ENCODE data around the gene CDH8.
"Not testable (repeated sequence)": the region's sequence is repeated elsewhere in the genome, so short reads cannot be mapped to it uniquely, and the experiment has no call there.

CDH8 gene

GRCh38 chr16:61936522-61936921 is 99.7 kb downstream of the CDH8 start:
- Histone ChIP-seq H3K27me3 (no peaks in the 10 kb centered on the region), H3K9me3 (no peaks in the 10 kb centered on the region), H3K4me3 (no peak overlapping the region), H3K36me3 (no peaks in the 10 kb centered on the region), H3K27ac (no peak overlapping the region), H3K4me1 (no peaks in the 10 kb centered on the region)
- no peak for DNase-seq
- intact Hi-C loops (cut with DNase I; ENCODE audit: low total_unique reads), result no loop called here
- no peak for TF ChIP-seq CTCF (IDR thresholded peaks at IDR 0.05)

GRCh38 chr16:61934601-61935000 is 101.6 kb downstream of the CDH8 start:
- Histone ChIP-seq H3K9me3 (no peaks in the 10 kb centered on the region), H3K36me3 (no peaks in the 10 kb centered on the region), H3K27ac (no peak overlapping the region), H3K4me3 (no peak overlapping the region), H3K4me1 (no peaks in the 10 kb centered on the region), H3K27me3 (no peaks in the 10 kb centered on the region)
- intact Hi-C loops (cut with DNase I; ENCODE audit: low total_unique reads), result no loop called here
- no peak for TF ChIP-seq CTCF (IDR thresholded peaks at IDR 0.05)
- DNase-seq, result no peak

- intact Hi-C loops (cut with DNase I; ENCODE audit: low total_unique reads), result no loop called here
- no peak overlapping the region for H3K27ac ChIP-seq
- no peaks in the 10 kb centered on the region for H3K4me1 ChIP-seq
- H3K27me3 ChIP-seq, result no peaks in the 10 kb centered on the region
- no peak for DNase-seq
- no peaks in the 10 kb centered on the region for H3K36me3 ChIP-seq
- H3K4me3 ChIP-seq, result no peak overlapping the region
- no peaks in the 10 kb centered on the region for H3K9me3 ChIP-seq
- no peak for TF ChIP-seq CTCF (IDR thresholded peaks at IDR 0.05)
Measured at GRCh38 chr16:61929776-61930175, 106.5 kb downstream of the CDH8 start.

- TF ChIP-seq CTCF (IDR thresholded peaks at IDR 0.05), result no peak
- Histone ChIP-seq H3K4me1 (no peaks in the 10 kb centered on the region), H3K9me3 (no peaks in the 10 kb centered on the region), H3K27ac (no peak overlapping the region), H3K27me3 (no peaks in the 10 kb centered on the region), H3K4me3 (no peak overlapping the region), H3K36me3 (no peaks in the 10 kb centered on the region)
- no peak for DNase-seq
- intact Hi-C loops (cut with DNase I; ENCODE audit: low total_unique reads), result no loop called here
Measured at GRCh38 chr16:61926766-61927165, 109.5 kb downstream of the CDH8 start.

- Histone ChIP-seq H3K27ac (no peak overlapping the region), H3K9me3 (no peaks in the 10 kb centered on the region), H3K4me1 (no peaks in the 10 kb centered on the region), H3K27me3 (no peaks in the 10 kb centered on the region), H3K36me3 (no peaks in the 10 kb centered on the region), H3K4me3 (no peak overlapping the region)
- DNase-seq, result no peak
- intact Hi-C loops (cut with DNase I; ENCODE audit: low total_unique reads), result no loop called here
- no peak for TF ChIP-seq CTCF (IDR thresholded peaks at IDR 0.05)
Measured at GRCh38 chr16:61923629-61924028, 112.6 kb downstream of the CDH8 start.

GRCh38 chr16:61921373-61921772 is 114.9 kb downstream of the CDH8 start:
- no peak for TF ChIP-seq CTCF (IDR thresholded peaks at IDR 0.05)
- H3K27me3 ChIP-seq, result no peaks in the 10 kb centered on the region
- H3K36me3 ChIP-seq, result no peaks in the 10 kb centered on the region
- H3K9me3 ChIP-seq, result no peaks in the 10 kb centered on the region
- H3K27ac ChIP-seq, result no peak overlapping the region
- DNase-seq, result no peak
- intact Hi-C loops (cut with DNase I; ENCODE audit: low total_unique reads), result no loop called here
- no peaks in the 10 kb centered on the region for H3K4me1 ChIP-seq
- H3K4me3 ChIP-seq, result no peak overlapping the region

GRCh38 chr16:61917865-61918826 is 118.1 kb downstream of the CDH8 start:
- H3K4me3 ChIP-seq; H3K27ac ChIP-seq; DNase-seq; H3K27me3 ChIP-seq; H3K9me3 ChIP-seq; H3K36me3 ChIP-seq; H3K4me1 ChIP-seq; intact Hi-C loops (cut with DNase I; ENCODE audit: low total_unique reads): not testable (repeated sequence)

All from tibial artery (tissue), 4 donors.